ENCODE data around the gene KLHL40. TPM values are rescaled to one million over a fixed set of nuclear protein-coding genes. Genes with fewer than 3 reads are reported as not detected.

Gene KLHL40
- polyA plus RNA-seq, 1 donor (not counting 4 experiments of a cell fraction or from before 2014, with no cell fraction given), result not detected

GRCh38 chr3:42741796-42742195 lies 56.5 kb downstream of the KLHL40 start:
- Histone ChIP-seq H3K27me3 (ENCODE audit: control insufficient read depth, extremely low read depth, insufficient read depth, low read length) (no peaks in the 10 kb centered on the region), H3K27ac (ENCODE audit: control insufficient read depth, insufficient read depth, low read length) (no peak overlapping the region), H3K9ac (ENCODE audit: control insufficient read depth, extremely low read depth, insufficient read depth, low read length) (no peak overlapping the region), H3K36me3 (ENCODE audit: control insufficient read depth in 2 of 2, extremely low read depth in 1 of 2, insufficient read depth in 2 of 2, low read length in 2 of 2) (no peaks in the 10 kb centered on the region), H3K9me3 (ENCODE audit: control insufficient read depth, low read depth, low read length) (no peaks in the 10 kb centered on the region), H3K4me3 (ENCODE audit: control insufficient read depth in 2 of 3, extremely low read depth in 1 of 3, insufficient read depth in 2 of 3, low read depth in 1 of 3, low read length in 3 of 3) (no peak overlapping the region), H3K4me1 (ENCODE audit: control insufficient read depth, extremely low read depth, insufficient read depth, low read length) (no peaks in the 10 kb centered on the region), H4K20me1 (ENCODE audit: control insufficient read depth, extremely low read depth, insufficient read depth, low read length) (peaks cover 2% of the 10 kb centered on the region), H2AFZ (ENCODE audit: control insufficient read depth, low read length) (no peak overlapping the region), H3K4me2 (ENCODE audit: control insufficient read depth, extremely low read depth, insufficient read depth, low read depth, low read length) (no peak overlapping the region), H3K9me1 (ENCODE audit: control insufficient read depth, extremely low read depth, insufficient read depth, low read length) (no peaks in the 10 kb centered on the region), H3K79me2 (ENCODE audit: control insufficient read depth, insufficient read depth, low read length) (no peaks in the 10 kb centered on the region)
- FAIRE-seq (no peak), DNase-seq (ENCODE audit: low read depth, low spot score) (no peak)
- TF ChIP-seq, protein P1, sequence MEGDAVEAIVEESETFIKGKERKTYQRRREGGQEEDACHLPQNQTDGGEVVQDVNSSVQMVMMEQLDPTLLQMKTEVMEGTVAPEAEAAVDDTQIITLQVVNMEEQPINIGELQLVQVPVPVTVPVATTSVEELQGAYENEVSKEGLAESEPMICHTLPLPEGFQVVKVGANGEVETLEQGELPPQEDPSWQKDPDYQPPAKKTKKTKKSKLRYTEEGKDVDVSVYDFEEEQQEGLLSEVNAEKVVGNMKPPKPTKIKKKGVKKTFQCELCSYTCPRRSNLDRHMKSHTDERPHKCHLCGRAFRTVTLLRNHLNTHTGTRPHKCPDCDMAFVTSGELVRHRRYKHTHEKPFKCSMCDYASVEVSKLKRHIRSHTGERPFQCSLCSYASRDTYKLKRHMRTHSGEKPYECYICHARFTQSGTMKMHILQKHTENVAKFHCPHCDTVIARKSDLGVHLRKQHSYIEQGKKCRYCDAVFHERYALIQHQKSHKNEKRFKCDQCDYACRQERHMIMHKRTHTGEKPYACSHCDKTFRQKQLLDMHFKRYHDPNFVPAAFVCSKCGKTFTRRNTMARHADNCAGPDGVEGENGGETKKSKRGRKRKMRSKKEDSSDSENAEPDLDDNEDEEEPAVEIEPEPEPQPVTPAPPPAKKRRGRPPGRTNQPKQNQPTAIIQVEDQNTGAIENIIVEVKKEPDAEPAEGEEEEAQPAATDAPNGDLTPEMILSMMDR (optimal IDR thresholded peaks at IDR 0.05 in 1 of 3, IDR thresholded peaks at IDR 0.05 in 1 of 3, conservative IDR thresholded peaks at IDR 0.05 in 1 of 3; ENCODE audit: extremely low read depth in 1 of 3, insufficient read depth in 2 of 3, low read length in 3 of 3), result no peak
- TF ChIP-seq EZH2 (IDR thresholded peaks at IDR 0.05; ENCODE audit: low read length), result no peak
- dilution Hi-C loops (cut with MboI; ENCODE audit: extremely low pct_ligation_motif_present, low sequenced_read_pairs), result no loop called here

Other genes starting within 250 kb of the KLHL40 start
- 4.5 to 10.0 TPM (median 8.5 TPM) in 3 replicates for gene VIPR1, start 182.9 kb upstream of the KLHL40 start, polyA plus RNA-seq
- gene SEC22C, start 103.6 kb upstream of the KLHL40 start, polyA plus RNA-seq, result 45.3 to 58.4 TPM (median 54.9 TPM) in 3 replicates
- 27.6 to 48.3 TPM (median 36.2 TPM) in 3 replicates for gene SS18L2, start 94.7 kb upstream of the KLHL40 start, polyA plus RNA-seq
- 15.2 to 38.6 TPM (median 25.3 TPM) in 3 replicates for gene NKTR, start 84.9 kb upstream of the KLHL40 start, polyA plus RNA-seq
- 5.1 to 10.6 TPM (median 8.0 TPM) in 3 replicates for gene ZBTB47, start 31.8 kb upstream of the KLHL40 start, polyA plus RNA-seq
- gene HHATL, start 17.3 kb downstream of the KLHL40 start, polyA plus RNA-seq, result not detected in 3 replicates
- gene CCDC13, start 87.7 kb downstream of the KLHL40 start, polyA plus RNA-seq, result 0.06 to 0.21 TPM (median 0.17 TPM) in 3 replicates
- gene HIGD1A, start 119.0 kb downstream of the KLHL40 start, polyA plus RNA-seq, result 262 to 443 TPM (median 294 TPM) in 3 replicates
- gene ACKR2, start 123.9 kb downstream of the KLHL40 start, polyA plus RNA-seq, result 0.22 to 0.23 TPM (median 0.23 TPM) in 3 replicates
- not detected in 3 replicates for gene CYP8B1, start 190.3 kb downstream of the KLHL40 start, polyA plus RNA-seq
- gene ZNF662, start 220.6 kb downstream of the KLHL40 start, polyA plus RNA-seq, result 0.57 to 1.4 TPM (median 1.1 TPM) in 3 replicates